Body of pancreas (tissue), 4 donors: ENCODE data around the gene TFPI2. TPM values are rescaled to one million over a fixed set of nuclear protein-coding genes. Genes with fewer than 3 reads are reported as not detected.
A peak's percentile ranks its signal among the peaks of the same experiment; 100 is the strongest.

Experiments
- ATAC-seq: fragments of 150-250 bp; one replicate; pipeline ENCODE4 v1.9.1; 2016
- DNase-seq, 4 donors: peaks; one replicate each; pipeline ENCODE4 v3.0.0-alpha.2; 2019
- H3K27ac ChIP-seq, 4 donors: fragments of 200-600 bp; sonication (generic); 1 replicate in 3 of 4; 2 replicates in 1 of 4; pipeline versions ENCODE4 v1.5.1 to v1.6.1; 2016 to 2019; ENCODE audit warnings: mild to moderate bottlenecking in 1 of 4, mixed read lengths in 1 of 4, moderate library complexity in 1 of 4
- H3K27me3 ChIP-seq, 2 donors: fragments of 200-600 bp; sonication (generic); one replicate each; pipeline ENCODE4 v1.6.0; 2016; ENCODE audit warnings: mild to moderate bottlenecking in 1 of 2
- H3K36me3 ChIP-seq, 2 donors: fragments of 200-600 bp; sonication (generic); replicated peaks in 1 of 2; 2 replicates each; pipeline ENCODE4 v1.5.1; 2016; ENCODE audit warnings: low read depth in 2 of 2; ENCODE audit not compliant: insufficient read depth in 1 of 2
- H3K4me1 ChIP-seq: fragments of 200-600 bp; sonication (generic); one replicate; pipeline ENCODE4 v1.6.0; 2016
- H3K4me3 ChIP-seq, 2 donors: fragments of 200-600 bp; sonication (generic); 1 replicate in 1 of 2; 2 replicates in 1 of 2; pipeline ENCODE4 v1.5.1; 2016 to 2019
- H3K9me3 ChIP-seq, 3 donors: fragments of 200-600 bp; sonication (generic); 1 replicate in 2 of 3; 2 replicates in 1 of 3; pipeline ENCODE4 v1.5.1; 2016
- POLR2A ChIP-seq, 3 donors: fragments of 450-650 bp; IDR thresholded peaks; one replicate each; pipeline ENCODE4 v1.6.1; 2016; ENCODE audit warnings: antibody characterized with exemption in 3 of 3, mild to moderate bottlenecking in 2 of 3
- WGBS, 2 donors: methylation state at CpG; one replicate each; pipeline ENCODE4 v1.1.5; 2017; 5-methylcytosine and 5-hydroxymethylcytosine counted together
- intact Hi-C: fragments of 100-400 bp; cut with DNase I; formaldehyde crosslinking; loops from one replicate; pipeline ENCODE4 v1.15.1; 2023
- total RNA-seq, 2 donors: library from RNA; depleted of rRNA; stranded (reverse); fragments of >200 nt; gene quantifications; one replicate each; pipeline ENCODE4 v1.1.0, GENCODE V29; 2016
- TF ChIP-seq, protein P1 (sequence below), 7 experiments: fragments of 450-650 bp in 4 of 7; fragments of 200-600 bp in 3 of 7; sonication (generic) in 3 of 7; IDR thresholded peaks; one replicate each; pipeline ENCODE4 v1.5.1; 2016 to 2019; ENCODE audit warnings: antibody characterized with exemption in 7 of 7

TFPI2 gene
- total RNA-seq, 2 donors from 2014 or later = 3.3 to 10.9 TPM

DNA sequence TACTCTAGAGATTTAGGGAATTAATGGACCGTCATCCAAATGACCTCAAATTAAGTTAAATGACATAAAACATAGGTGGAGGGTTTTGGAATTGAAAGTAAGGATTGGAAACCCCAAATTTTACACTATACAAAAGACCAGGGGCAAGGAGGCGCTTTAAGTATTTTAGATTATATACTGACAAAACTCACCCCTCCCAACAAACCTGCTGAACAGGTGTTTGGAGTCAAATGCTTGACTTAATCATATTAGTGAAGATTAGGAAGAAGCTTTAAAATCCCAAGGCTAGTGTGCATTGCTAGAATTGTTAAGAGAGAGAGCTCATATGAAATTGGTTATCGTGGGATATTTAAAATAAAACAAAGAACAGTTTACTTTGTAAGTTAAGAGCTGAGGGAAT is 15.7 kb upstream of the TFPI2 start, which contains the start of gene GNGT1:
Gene GNGT1, plus strand, starts transcription at position 301 of the 400 bp plus-strand sequence. CDS start 180 bp downstream, outside the sequence.
- Histone ChIP-seq H3K9me3 (no peaks in the 10 kb centered on the region), H3K4me3 (no peak within 1 kb of the TSS), H3K27me3 (no peaks in the 10 kb centered on the region), H3K4me1 (peaks cover 4% of the 10 kb centered on the region), H3K27ac (no peak within 1 kb of the TSS), H3K36me3 (no peaks in the 10 kb centered on the region)
- TF ChIP-seq POLR2A (IDR thresholded peaks at IDR 0.05) = no peak
- TF ChIP-seq, protein P1, sequence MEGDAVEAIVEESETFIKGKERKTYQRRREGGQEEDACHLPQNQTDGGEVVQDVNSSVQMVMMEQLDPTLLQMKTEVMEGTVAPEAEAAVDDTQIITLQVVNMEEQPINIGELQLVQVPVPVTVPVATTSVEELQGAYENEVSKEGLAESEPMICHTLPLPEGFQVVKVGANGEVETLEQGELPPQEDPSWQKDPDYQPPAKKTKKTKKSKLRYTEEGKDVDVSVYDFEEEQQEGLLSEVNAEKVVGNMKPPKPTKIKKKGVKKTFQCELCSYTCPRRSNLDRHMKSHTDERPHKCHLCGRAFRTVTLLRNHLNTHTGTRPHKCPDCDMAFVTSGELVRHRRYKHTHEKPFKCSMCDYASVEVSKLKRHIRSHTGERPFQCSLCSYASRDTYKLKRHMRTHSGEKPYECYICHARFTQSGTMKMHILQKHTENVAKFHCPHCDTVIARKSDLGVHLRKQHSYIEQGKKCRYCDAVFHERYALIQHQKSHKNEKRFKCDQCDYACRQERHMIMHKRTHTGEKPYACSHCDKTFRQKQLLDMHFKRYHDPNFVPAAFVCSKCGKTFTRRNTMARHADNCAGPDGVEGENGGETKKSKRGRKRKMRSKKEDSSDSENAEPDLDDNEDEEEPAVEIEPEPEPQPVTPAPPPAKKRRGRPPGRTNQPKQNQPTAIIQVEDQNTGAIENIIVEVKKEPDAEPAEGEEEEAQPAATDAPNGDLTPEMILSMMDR (IDR thresholded peaks at IDR 0.05) = no peak
- ATAC-seq = no peak
- intact Hi-C loops = no loop called here
- DNase-seq = no peak
- WGBS, 2 donors = 62 to 63% methylated on average over 3 of the region's 3 CpGs

DNA sequence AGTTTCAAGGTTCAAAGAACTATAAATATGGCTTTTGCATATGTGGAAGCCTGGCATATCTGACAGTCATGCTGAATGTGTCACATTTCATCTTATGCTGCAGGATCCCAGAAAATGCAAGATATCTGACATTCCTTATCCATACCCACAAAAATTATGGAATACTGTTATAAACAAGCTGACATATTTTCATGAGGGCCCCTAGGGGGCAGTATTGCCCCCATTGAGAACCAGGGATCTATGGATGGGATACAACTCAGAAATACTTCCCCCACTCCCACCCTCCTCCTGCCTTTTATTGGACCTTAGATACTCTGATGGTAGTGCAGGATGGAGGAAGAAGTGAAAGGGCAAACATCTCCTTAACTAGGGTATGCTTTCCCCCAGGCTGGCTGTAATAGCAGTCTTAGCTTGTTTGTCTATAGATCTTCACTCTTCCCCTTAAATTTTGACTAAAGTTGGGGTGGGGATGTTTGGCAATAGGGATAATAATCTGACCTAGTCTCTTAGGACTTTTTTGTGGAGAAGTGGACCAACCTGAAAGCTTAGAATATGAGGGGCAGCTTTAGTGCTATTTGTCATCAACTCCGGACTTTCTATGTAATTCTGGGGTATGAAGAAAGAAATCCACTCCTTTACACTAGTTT is 12.3 kb upstream of the TFPI2 start:
- DNase-seq = peak in 1 of 4 donors; percentile 15
- intact Hi-C loops = no loop called here
- no peaks in the 10 kb centered on the region for H3K27me3 ChIP-seq
- no peak overlapping the region for H3K27ac ChIP-seq
- peaks cover 9% of the 10 kb centered on the region for H3K4me1 ChIP-seq
- no peaks in the 10 kb centered on the region for H3K9me3 ChIP-seq
- WGBS, 2 donors = 83 to 89% methylated on average over 1 of the region's 1 CpG
- TF ChIP-seq, protein P1 (IDR thresholded peaks at IDR 0.05) = peak; percentile 11 to 56 (median 46)
- TF ChIP-seq POLR2A (IDR thresholded peaks at IDR 0.05) = no peak
- H3K36me3 ChIP-seq = no peaks in the 10 kb centered on the region
- H3K4me3 ChIP-seq = no peak overlapping the region
- no peak for ATAC-seq

DNA sequence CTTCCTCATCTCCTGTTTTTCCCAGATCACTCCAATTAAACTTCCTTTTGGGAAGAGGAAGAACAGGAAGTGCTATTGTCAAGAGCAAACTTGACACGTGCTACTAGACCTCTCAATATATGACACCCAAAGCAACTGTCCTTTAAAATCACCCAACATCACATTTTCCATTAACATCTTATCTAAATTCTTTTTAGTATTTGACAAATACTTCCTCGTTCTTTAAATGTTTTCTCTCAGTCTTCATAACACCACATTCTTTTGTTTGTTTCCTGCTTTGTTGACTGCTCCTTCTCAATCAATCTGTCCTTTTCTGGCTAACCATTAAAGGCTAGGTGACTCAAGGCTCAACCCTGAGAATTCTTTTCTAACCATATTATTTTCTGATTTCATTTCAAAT is 7.1 kb upstream of the TFPI2 start:
- ATAC-seq (peak; percentile 85), DNase-seq (no peak)
- H3K4me1 ChIP-seq = peaks cover 41% of the 10 kb centered on the region
- no peak overlapping the region for H3K4me3 ChIP-seq
- H3K27ac ChIP-seq = peak overlapping the region in 3 of 4 donors; percentile 40 to 60 (median 60)
- no peaks in the 10 kb centered on the region for H3K27me3 ChIP-seq
- H3K9me3 ChIP-seq = no peaks in the 10 kb centered on the region
- WGBS, 2 donors = 40 to 45% methylated on average over 2 of the region's 2 CpGs
- no peaks in the 10 kb centered on the region for H3K36me3 ChIP-seq
- intact Hi-C loops = no loop called here
- TF ChIP-seq, protein P1 (IDR thresholded peaks at IDR 0.05) = no peak
- no peak for TF ChIP-seq POLR2A (IDR thresholded peaks at IDR 0.05)

DNA sequence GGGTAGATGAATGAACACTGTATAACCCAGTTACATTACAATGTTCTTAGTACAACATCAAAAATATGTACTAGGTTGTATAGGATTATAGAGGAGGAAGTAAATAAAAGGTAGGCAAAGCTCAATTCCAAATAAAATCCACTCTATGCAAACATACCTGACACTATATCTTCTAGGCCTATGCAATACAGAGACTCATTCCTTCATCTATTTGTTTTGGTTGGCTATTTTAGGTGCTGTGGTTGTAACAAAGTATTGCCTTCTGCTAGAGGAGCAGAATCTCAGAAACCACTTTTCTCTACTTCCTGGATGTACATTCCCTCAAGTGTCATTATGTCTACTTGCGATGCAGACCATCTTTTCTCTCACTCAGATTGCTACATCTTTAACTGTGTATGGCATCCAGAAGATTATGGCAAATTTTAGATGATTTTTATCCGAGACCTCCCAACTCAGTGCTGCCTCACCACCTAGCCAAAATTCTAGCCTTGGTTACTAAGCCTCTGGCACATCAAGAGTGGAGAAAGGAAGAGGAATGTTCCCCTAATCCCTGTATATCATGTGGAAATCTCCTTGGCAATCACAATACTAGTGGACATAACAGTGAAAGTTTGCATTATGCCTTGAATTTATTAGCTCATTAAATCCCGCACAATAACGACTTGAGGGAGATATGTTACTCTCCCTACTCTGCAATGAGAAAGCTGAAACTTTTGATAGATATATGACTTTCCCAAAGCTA is 5.5 kb upstream of the TFPI2 start:
- Histone ChIP-seq H3K4me1 (peaks cover 46% of the 10 kb centered on the region), H3K27ac (no peak overlapping the region), H3K4me3 (no peak overlapping the region), H3K9me3 (no peaks in the 10 kb centered on the region), H3K36me3 (no peaks in the 10 kb centered on the region), H3K27me3 (no peaks in the 10 kb centered on the region)
- intact Hi-C loops = no loop called here
- 88% methylated on average over 4 of the region's 4 CpGs for WGBS, 2 donors
- DNase-seq (no peak), ATAC-seq (no peak)
- TF ChIP-seq POLR2A (IDR thresholded peaks at IDR 0.05) = no peak
- TF ChIP-seq, protein P1 (IDR thresholded peaks at IDR 0.05) = no peak
